IPS-18c (cell line): ENCODE results near the gene GRHL3.

Source experiments
- H3K4me3 ChIP-seq: 2 replicates; pipeline ENCODE4 v1.7.0; 2013; ENCODE audit warnings: low read depth, mild to moderate bottlenecking, low read length, moderate library complexity; ENCODE audit not compliant: insufficient read depth
- H3K9me3 ChIP-seq: one replicate; pipeline ENCODE4 v1.6.1; 2013; ENCODE audit warnings: mild to moderate bottlenecking, low read length, moderate library complexity; ENCODE audit not compliant: control insufficient read depth, insufficient read depth

Gene GRHL3

DNA sequence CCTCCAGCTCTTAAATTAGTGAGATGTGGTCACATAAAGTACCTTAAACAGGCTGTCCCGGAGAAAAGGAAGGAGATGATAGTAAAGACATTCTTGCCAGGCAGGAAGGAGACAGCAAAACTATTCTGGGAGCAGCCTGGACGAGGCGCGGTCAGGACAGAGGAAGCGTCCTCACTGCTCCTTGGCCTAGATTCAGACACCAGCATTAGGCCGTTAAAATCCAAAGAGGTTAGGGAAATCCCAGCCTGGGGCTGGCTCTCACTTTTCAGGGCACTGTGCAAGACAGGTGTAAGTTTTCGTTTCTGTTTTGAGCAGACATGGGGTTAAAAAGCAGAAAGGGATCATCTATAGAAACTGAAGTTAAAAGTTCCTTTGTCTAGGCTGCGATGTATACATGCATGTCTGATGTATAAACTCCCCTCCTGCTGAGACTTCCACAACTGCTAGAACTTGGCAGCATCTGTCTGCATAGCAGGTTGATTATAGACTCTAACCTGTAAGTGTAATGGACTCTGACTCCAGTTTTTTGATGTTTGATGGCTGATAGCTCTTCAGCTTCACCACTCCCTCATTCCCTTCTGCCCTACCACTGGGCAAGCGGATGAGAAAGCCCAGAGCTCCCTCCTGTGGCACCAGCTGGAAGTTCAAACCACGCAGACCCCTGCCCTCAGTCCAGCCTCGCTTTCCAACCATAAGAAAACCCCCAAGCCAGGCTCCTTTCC, 72.9 kb downstream of the GRHL3 start:
- no peak overlapping the region for H3K4me3 ChIP-seq
- no peaks in the 10 kb centered on the region for H3K9me3 ChIP-seq

DNA sequence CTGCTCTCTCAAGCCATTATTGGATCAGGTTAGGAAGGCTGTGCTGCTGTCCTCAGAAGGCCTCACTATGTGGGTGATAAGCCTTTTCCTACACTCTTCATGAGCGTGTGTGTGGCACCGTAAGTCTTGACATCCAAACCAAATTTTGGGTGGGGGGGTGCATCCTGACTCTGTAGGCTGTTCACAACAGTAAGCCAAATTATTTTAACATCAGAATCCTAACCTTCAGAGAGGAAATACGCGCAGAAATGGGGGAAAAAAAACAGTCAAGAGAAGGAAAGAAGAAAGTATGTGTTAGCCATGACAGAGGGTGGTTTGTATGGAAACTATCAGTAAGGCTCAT, 73.4 kb downstream of the GRHL3 start:
- Histone ChIP-seq H3K4me3 (no peak overlapping the region), H3K9me3 (no peaks in the 10 kb centered on the region)

DNA sequence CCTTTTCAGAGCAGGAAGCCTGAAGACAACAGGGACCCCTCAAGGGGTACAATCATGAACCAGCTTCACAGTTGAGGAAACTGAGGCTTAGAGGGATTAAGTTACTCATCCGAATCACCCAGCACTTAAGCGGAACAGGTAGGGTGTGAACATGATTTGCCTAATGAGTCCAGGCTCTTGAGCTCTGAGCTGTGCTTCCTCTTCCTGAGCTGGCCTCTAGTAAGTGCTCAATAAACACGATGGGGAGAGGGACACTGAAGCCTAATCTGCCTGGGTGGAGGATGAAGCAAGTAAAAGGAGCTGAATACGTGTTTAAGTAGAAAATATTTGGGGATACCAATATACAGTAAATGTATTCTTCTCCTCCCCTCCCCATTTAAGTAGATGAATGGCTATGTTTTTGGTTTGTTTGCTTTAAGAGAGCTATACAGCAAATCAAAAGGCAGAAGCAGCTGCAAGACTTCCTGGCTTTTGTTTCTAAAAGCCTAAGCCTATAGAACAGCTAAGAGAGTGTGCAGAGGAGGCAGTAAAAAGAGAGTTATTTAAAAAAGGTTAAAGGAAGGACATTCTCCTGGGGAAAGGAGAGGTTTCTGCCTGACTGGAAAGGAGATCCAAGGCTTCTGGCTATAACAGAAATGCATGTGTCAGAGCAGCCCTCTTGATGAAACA, 74.0 kb downstream of the GRHL3 start:
- Histone ChIP-seq H3K4me3 (no peak overlapping the region), H3K9me3 (no peaks in the 10 kb centered on the region)

DNA sequence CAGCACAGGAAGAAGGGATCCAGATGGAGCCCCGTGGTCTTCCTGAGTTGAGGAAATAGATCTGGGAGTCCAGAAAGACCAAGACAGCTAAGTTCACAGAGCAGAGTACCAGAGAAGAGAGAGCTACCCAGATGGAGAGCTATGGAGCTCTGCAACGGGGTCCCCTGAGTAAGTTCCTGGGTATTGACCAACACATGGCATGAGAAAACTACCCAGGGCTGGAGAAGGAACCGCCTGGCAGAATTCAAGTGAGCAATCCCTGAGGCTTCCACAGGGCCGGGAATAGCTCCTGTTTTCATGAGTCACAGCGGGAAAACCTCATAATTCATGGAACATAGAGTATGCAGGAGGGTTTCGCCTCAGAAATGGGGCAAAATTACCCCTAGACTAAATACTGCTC, 74.7 kb downstream of the GRHL3 start:
- H3K9me3 ChIP-seq, result no peaks in the 10 kb centered on the region
- no peak overlapping the region for H3K4me3 ChIP-seq

DNA sequence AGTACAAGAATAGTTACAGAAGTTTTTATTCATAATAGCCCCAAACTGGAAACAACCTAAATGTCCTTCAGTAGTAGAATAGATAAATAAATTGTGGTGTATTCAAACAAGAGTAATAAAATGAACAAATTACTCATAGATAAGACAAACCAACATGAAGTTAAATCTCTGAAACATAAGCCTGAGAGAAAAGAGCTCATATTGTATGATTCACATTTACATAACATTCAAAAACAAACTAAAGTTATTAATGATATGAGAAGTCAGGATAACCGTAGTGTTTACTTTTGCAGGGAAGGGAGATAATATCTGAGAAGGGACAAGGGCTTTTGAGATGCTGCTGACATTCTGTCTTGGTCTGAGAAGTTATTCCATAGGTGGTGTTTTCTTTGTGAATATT, 80.9 kb downstream of the GRHL3 start:
- H3K9me3 ChIP-seq, result no peaks in the 10 kb centered on the region
- H3K4me3 ChIP-seq, result no peak overlapping the region

DNA sequence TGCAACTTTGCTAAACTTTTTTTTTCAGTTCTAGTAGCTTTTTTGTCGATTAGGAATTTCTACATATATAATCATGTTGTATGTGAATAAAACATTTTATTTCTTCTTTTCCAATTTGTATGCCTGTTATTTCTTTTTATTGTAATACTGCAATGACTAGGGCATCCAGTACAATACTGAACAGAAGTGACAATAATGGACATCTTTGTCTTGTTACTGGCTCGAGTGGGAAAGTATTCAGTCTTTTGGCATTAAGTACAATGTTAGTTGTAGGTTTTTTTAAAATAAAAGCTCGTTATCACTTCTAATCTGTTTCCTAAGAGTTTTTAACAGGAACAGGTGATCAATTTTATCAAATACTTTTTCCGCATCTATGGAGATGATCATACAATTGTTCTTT, 84.6 kb downstream of the GRHL3 start:
- H3K4me3 ChIP-seq, result no peak overlapping the region
- no peaks in the 10 kb centered on the region for H3K9me3 ChIP-seq
